Lung microvascular endothelial cell (primary cell): Measurements from ENCODE around the gene TERT. TPM values are rescaled to one million over a fixed set of nuclear protein-coding genes. Genes with fewer than 3 reads are reported as not detected.

Experiments
- DNase-seq, 2 donors: peaks; one replicate each; pipeline versions ENCODE4 v3.0.0 to v3.0.0-alpha.2; 2010; ENCODE audit warnings: low read depth in 2 of 2
- total RNA-seq: library from RNA; depleted of rRNA; stranded (reverse); fragments of >200 nt; gene quantifications from 2 replicates; pipeline ENCODE4 v1.2.1, GENCODE V29; 2014

Gene TERT
- total RNA-seq, 1 donor from 2014 or later = not detected

GRCh38 chr5:1259806-1260480 is 34.9 kb downstream of the TERT start:
- no peak for DNase-seq

- no peak for DNase-seq
Measured at GRCh38 chr5:1257841-1258240, 37.0 kb downstream of the TERT start.

GRCh38 chr5:1257363-1257762 is 37.5 kb downstream of the TERT start:
- DNase-seq = no peak

- DNase-seq = no peak
Measured at GRCh38 chr5:1256776-1257175, 38.1 kb downstream of the TERT start.

- no peak for DNase-seq
Measured at GRCh38 chr5:1255081-1255561, 39.7 kb downstream of the TERT start.

GRCh38 chr5:1254196-1254595 is 40.7 kb downstream of the TERT start:
- no peak for DNase-seq

- DNase-seq = no peak
Measured at GRCh38 chr5:1253456-1254105, 41.3 kb downstream of the TERT start.

GRCh38 chr5:1252681-1253080 is 42.2 kb downstream of the TERT start:
- DNase-seq = no peak

GRCh38 chr5:1251678-1252580 is 42.9 kb downstream of the TERT start:
- no peak for DNase-seq

GRCh38 chr5:1249366-1250280 is 45.2 kb downstream of the TERT start:
- no peak for DNase-seq

- no peak for DNase-seq
Measured at GRCh38 chr5:1247811-1248210, 47.1 kb downstream of the TERT start.

- peak; percentile 40 to 52 for DNase-seq
Measured at GRCh38 chr5:1246711-1247431, 48.0 kb downstream of the TERT start.

- no peak for DNase-seq
Measured at GRCh38 chr5:1245905-1246576, 48.8 kb downstream of the TERT start.

GRCh38 chr5:1244976-1245375 is 49.9 kb downstream of the TERT start:
- peak in 1 of 2 donors; percentile 4 for DNase-seq

- DNase-seq = no peak
Measured at GRCh38 chr5:1244255-1244654, 50.6 kb downstream of the TERT start.

- no peak for DNase-seq
Measured at GRCh38 chr5:1243487-1244130, 51.3 kb downstream of the TERT start.

GRCh38 chr5:1242733-1243486 is 52.0 kb downstream of the TERT start:
- DNase-seq = no peak

GRCh38 chr5:1241509-1242080 is 53.3 kb downstream of the TERT start:
- DNase-seq = no peak
